ENCODE measurements around the gene LCK. TPM values are rescaled to one million over a fixed set of nuclear protein-coding genes. Genes with fewer than 3 reads are reported as not detected.

The LCK gene
- total RNA-seq, 1 experiment from 2014 or later: 0.57 TPM

DNA sequence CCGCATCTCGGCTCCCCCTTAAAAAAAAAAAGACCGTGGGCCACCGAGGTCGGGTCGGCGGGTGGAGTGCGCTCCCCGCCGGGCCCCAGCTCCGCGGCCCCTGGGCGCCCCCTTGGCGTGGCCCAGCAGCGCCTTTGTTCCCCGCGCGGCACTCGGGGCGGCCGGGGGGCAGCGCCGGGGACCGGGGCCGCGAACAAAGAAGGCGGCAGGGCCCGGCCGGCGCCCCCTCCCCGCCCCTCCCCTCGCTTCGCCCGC, 84.4 kb downstream of the LCK start:
- H3K36me3 ChIP-seq (ENCODE audit: control insufficient read depth, insufficient read depth, low read length): peaks cover 12% of the 10 kb centered on the region
- TF ChIP-seq REST (IDR thresholded peaks at IDR 0.05; ENCODE audit: insufficient read depth in 1 of 2, low read depth in 2 of 2, low read length in 1 of 2) (no peak), TCF7L2 (IDR thresholded peaks at IDR 0.05; ENCODE audit: low read depth, low read length) (no peak), POLR2AphosphoS5 (IDR thresholded peaks at IDR 0.05; ENCODE audit: low read depth, low read length) (no peak), SIN3A (IDR thresholded peaks at IDR 0.05; ENCODE audit: borderline replicate concordance, insufficient read depth, low read depth, low read length) (no peak), CTCF (IDR thresholded peaks at IDR 0.05) (no peak)
- intact Hi-C loops (cut with micrococcal nuclease; ENCODE audit: unreplicated experiment): no loop called here
- peak overlapping the region; percentile 78; the same call in 1 of the 2 replicates for H3K27ac ChIP-seq (ENCODE audit: low read length)
- DNase-seq (ENCODE audit: low read depth, low spot score) (no peak), ATAC-seq (peak; percentile 0; the same call in 1 of the 2 replicates)
- peak overlapping the region; percentile 68 to 70 for H3K4me3 ChIP-seq (ENCODE audit: low read depth in 2 of 2, low read length in 2 of 2)
- H3K27me3 ChIP-seq (ENCODE audit: control insufficient read depth, insufficient read depth, low read length): no peaks in the 10 kb centered on the region
- H3K4me1 ChIP-seq (ENCODE audit: control insufficient read depth, insufficient read depth, low read length): peaks cover 46% of the 10 kb centered on the region
- in situ Hi-C loops (cut with HindIII; ENCODE audit: low pct_unique_long_range_greater_than_20kb, low sequenced_read_pairs): no loop called here
- no peaks in the 10 kb centered on the region for H3K9me3 ChIP-seq (ENCODE audit: control insufficient read depth, insufficient read depth, low read depth, low read length)
- BruUV-seq (replicated peaks): no TSS peak
- POLR2A ChIA-PET: interaction anchor here (1.0 kb wide), 1 partner anchor 17 kb away, joined by 3 read pairs; no protein-coding TSS in a partner anchor
- CTCF ChIA-PET: interaction anchor here (0.7 kb wide), 1 partner anchor 23 kb away, joined by 7 read pairs; no protein-coding TSS in a partner anchor

Other genes starting within 250 kb of the LCK start
- gene KHDRBS1, start 237.4 kb upstream of the LCK start, total RNA-seq (2021; ENCODE audit: unreplicated experiment): 163 TPM
- 35.0 TPM for gene TMEM39B, start 178.3 kb upstream of the LCK start, total RNA-seq (2021; ENCODE audit: unreplicated experiment)
- gene KPNA6, start 143.2 kb upstream of the LCK start, total RNA-seq (2021; ENCODE audit: unreplicated experiment): 116 TPM
- 115 TPM for gene TXLNA, start 71.6 kb upstream of the LCK start, total RNA-seq (2021; ENCODE audit: unreplicated experiment)
- gene CCDC28B, start 50.7 kb upstream of the LCK start, total RNA-seq (2021; ENCODE audit: unreplicated experiment): 10.8 TPM
- gene IQCC, start 45.6 kb upstream of the LCK start, total RNA-seq (2021; ENCODE audit: unreplicated experiment): 4.4 TPM
- not detected for gene DCDC2B, start 42.2 kb upstream of the LCK start, total RNA-seq (2021; ENCODE audit: unreplicated experiment)
- gene TMEM234, start 28.9 kb upstream of the LCK start, total RNA-seq (2021; ENCODE audit: unreplicated experiment): 23.3 TPM
- gene EIF3I, start 28.9 kb upstream of the LCK start, total RNA-seq (2021; ENCODE audit: unreplicated experiment): 294 TPM
- 1.9 TPM for gene FAM167B, start 4.0 kb upstream of the LCK start, total RNA-seq (2021; ENCODE audit: unreplicated experiment)
- gene HDAC1, start 40.8 kb downstream of the LCK start, total RNA-seq (2021; ENCODE audit: unreplicated experiment): 256 TPM
- gene MARCKSL1, start 85.0 kb downstream of the LCK start, total RNA-seq (2021; ENCODE audit: unreplicated experiment): 176 TPM
- 6.7 TPM for gene FAM229A, start 111.2 kb downstream of the LCK start, total RNA-seq (2021; ENCODE audit: unreplicated experiment)
- gene TSSK3, start 111.3 kb downstream of the LCK start, total RNA-seq (2021; ENCODE audit: unreplicated experiment): 3.6 TPM
- 64.9 TPM for gene BSDC1, start 143.2 kb downstream of the LCK start, total RNA-seq (2021; ENCODE audit: unreplicated experiment)
- gene ZBTB8B, start 213.8 kb downstream of the LCK start, total RNA-seq (2021; ENCODE audit: unreplicated experiment): 0.08 TPM

Data from Panc1 (cell line).